Kidney (tissue), 14 donors: ENCODE data around the gene PLD1. TPM values are rescaled to one million over a fixed set of nuclear protein-coding genes. Genes with fewer than 3 reads are reported as not detected.

Source experiments
- DNase-seq, 5 donors: peaks; one replicate each; pipeline ENCODE4 v3.0.0-alpha.2; 2013 to 2020
- FAIRE-seq: peaks from 2 replicates; lab custom pipeline; 2012; peaks lifted over from hg19 to GRCh38; lab: Jason Lieb, UNC
- H3K27ac ChIP-seq, 2 donors: one replicate each; pipeline ENCODE4 v1.7.0; 2013; ENCODE audit warnings: low read depth in 2 of 2, low read length in 2 of 2, inconsistent platforms in 1 of 2
- H3K27me3 ChIP-seq: one replicate; pipeline ENCODE4 v1.7.1; 2013; ENCODE audit warnings: low read length, inconsistent platforms; ENCODE audit not compliant: control insufficient read depth, insufficient read depth
- H3K36me3 ChIP-seq, 3 donors: one replicate each; pipeline versions ENCODE4 v1.7.0 to v1.7.1; 2013; ENCODE audit warnings: low read length in 3 of 3, control low read depth in 1 of 3, inconsistent platforms in 1 of 3; ENCODE audit not compliant: insufficient read depth in 3 of 3, control insufficient read depth in 2 of 3
- H3K4me1 ChIP-seq, 3 donors: one replicate each; pipeline versions ENCODE4 v1.7.0 to v1.7.1; 2013; ENCODE audit warnings: low read length in 3 of 3, inconsistent platforms in 1 of 3, low read depth in 1 of 3; ENCODE audit not compliant: control insufficient read depth in 2 of 3, insufficient read depth in 2 of 3
- H3K4me3 ChIP-seq, 3 donors: one replicate each; pipeline versions ENCODE4 v1.7.0 to v1.8.1; 2013; ENCODE audit warnings: low read length in 3 of 3, control low read depth in 1 of 3, inconsistent platforms in 1 of 3
- H3K9ac ChIP-seq, 3 donors: one replicate each; pipeline versions ENCODE4 v1.7.0 to v1.7.1; 2013; ENCODE audit warnings: low read length in 3 of 3, control low read depth in 1 of 3, inconsistent platforms in 1 of 3
- H3K9me3 ChIP-seq, 3 donors: one replicate each; pipeline versions ENCODE4 v1.7.0 to v1.7.1; 2013; ENCODE audit warnings: low read length in 3 of 3, control low read depth in 1 of 3, inconsistent platforms in 1 of 3; ENCODE audit not compliant: control insufficient read depth in 2 of 3, insufficient read depth in 1 of 3
- intact Hi-C: fragments of 100-400 bp; cut with DNase I; formaldehyde crosslinking; loops from one replicate; pipeline ENCODE4 v1.11.1; 2022
- polyA plus RNA-seq: library from polyadenylated mRNA; stranded (reverse); fragments of 350-450 nt; fragmentation: Illumina TruSeq; extraction: RNeasy Lipid Tissue Mini Kit (QIAGEN cat#74804); gene quantifications from one replicate; pipeline ENCODE4 v1.2.3, GENCODE V29; 2014; ENCODE audit warnings: low read depth, low replicate concordance; ENCODE audit not compliant: insufficient read depth
- total RNA-seq: library from RNA; stranded (reverse); fragmentation: NEBNext Ultra II Directional; extraction: Animal tissue kit (Norgen Biotek cat#: 25700); gene quantifications from one replicate; pipeline ENCODE4 v1.2.1, GENCODE V29; 2021
- TF ChIP-seq, protein P1 (sequence below): IDR thresholded peaks from 3 replicates; pipeline ENCODE4 v1.5.1; 2012; ENCODE audit warnings: mild to moderate bottlenecking, moderate library complexity, borderline replicate concordance; ENCODE audit not compliant: insufficient read depth; ENCODE audit errors: extremely low read depth
- donor health status: control.
- donor health status: control.
- donor health status: control.
- donor health status: control.
- donor health status: control.
- donor health status: DM: yes; HTN: yes; CAD: no.
- donor health status: Normal renal cell carcinoma (clear cell type).

The PLD1 gene
- total and polyA plus RNA-seq, 2 donors from 2014 or later = 11.2 to 24.3 TPM

DNA sequence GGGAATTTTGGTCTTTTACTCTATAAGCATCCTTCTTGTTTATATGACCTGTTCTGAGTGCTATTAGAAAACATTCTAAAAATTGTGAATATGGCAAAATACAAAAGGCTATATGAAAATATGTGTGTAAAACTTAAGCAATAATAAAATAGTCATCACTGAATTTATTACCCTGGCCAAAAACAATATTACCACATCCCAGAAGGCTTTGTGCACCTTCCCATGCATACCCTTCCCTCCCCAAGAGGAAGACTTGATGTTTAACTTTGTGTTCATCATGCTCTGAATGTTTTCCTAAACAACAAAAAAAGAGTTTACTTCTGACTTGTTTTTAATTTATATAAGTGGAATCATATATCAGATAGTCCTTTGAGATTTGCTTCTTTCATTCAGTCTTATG, 195.0 kb downstream of the PLD1 start:
- Histone ChIP-seq H3K9me3 (no peaks in the 10 kb centered on the region), H3K9ac (no peak overlapping the region), H3K4me3 (no peak overlapping the region), H3K27me3 (no peaks in the 10 kb centered on the region), H3K4me1 (peaks cover 3 to 18% (median 5%) of the 10 kb centered on the region in 3 donors), H3K36me3 (peaks cover 0 to 7% (median 0%) of the 10 kb centered on the region in 3 donors), H3K27ac (no peak overlapping the region)
- TF ChIP-seq, protein P1, sequence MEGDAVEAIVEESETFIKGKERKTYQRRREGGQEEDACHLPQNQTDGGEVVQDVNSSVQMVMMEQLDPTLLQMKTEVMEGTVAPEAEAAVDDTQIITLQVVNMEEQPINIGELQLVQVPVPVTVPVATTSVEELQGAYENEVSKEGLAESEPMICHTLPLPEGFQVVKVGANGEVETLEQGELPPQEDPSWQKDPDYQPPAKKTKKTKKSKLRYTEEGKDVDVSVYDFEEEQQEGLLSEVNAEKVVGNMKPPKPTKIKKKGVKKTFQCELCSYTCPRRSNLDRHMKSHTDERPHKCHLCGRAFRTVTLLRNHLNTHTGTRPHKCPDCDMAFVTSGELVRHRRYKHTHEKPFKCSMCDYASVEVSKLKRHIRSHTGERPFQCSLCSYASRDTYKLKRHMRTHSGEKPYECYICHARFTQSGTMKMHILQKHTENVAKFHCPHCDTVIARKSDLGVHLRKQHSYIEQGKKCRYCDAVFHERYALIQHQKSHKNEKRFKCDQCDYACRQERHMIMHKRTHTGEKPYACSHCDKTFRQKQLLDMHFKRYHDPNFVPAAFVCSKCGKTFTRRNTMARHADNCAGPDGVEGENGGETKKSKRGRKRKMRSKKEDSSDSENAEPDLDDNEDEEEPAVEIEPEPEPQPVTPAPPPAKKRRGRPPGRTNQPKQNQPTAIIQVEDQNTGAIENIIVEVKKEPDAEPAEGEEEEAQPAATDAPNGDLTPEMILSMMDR = no peak
- intact Hi-C loops = no loop called here
- FAIRE-seq (no peak), DNase-seq (no peak)

DNA sequence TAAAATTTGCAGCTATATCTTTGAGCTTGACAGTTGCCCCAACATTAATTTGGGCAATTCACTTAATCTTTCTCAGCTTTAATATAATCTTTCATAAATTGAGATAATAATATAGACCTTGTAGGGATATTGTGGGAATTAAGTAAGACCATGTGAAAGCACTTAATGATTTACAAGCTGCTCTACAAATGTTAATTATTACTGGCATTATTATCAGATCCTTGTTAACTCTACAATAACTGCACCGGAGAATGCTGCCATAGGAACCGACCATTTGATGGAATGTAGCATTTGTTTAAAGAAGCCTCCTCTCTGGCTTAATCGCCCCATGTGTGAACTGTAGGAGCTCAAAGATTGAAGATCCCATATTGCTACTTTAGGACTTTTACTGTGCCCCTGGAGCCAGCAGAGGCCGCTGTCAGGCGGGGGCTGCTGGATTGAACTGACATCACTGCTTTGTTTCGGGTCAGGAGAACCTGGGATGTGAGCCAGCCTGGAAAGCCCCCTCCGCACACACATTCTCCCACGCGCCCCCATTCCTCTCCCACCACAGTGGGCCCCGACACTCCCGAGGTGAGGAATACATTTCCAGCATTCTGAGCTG, 195.9 kb downstream of the PLD1 start:
- peak overlapping the region in 1 of 2 donors; percentile 51 for H3K27ac ChIP-seq
- TF ChIP-seq, protein P1 = peak; percentile 43
- H3K9me3 ChIP-seq = no peaks in the 10 kb centered on the region
- no peaks in the 10 kb centered on the region for H3K27me3 ChIP-seq
- DNase-seq = peak; percentile 63 to 78 (median 65)
- intact Hi-C loops = no loop called here
- H3K36me3 ChIP-seq = peaks cover 0 to 6% (median 0%) of the 10 kb centered on the region in 3 donors
- H3K4me1 ChIP-seq = peaks cover 3 to 18% (median 5%) of the 10 kb centered on the region in 3 donors
- H3K4me3 ChIP-seq = peak overlapping the region in 1 of 3 donors; percentile 11
- no peak for FAIRE-seq
- no peak overlapping the region for H3K9ac ChIP-seq

DNA sequence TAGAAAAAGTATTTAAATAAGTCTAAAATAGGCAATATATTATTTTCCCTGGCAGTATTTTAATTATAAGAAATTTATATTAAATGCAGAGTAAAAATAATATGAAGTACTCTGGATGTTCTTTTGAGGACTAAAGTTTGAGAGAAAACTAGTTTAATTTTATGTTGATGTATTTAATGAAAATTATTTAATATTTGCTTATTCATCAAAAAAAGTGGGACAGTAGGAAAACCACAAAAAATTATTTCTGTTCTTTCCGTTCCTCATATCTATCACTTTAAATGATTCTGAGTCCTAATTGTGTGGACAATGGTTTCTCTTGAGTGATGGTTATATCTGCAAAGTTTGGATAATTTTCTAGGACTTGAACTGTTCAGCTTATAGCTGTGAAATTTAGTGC, 202.8 kb downstream of the PLD1 start:
- Histone ChIP-seq H3K36me3 (peaks cover 0 to 4% (median 0%) of the 10 kb centered on the region in 3 donors), H3K4me3 (no peak overlapping the region), H3K9ac (no peak overlapping the region), H3K27me3 (no peaks in the 10 kb centered on the region), H3K27ac (no peak overlapping the region), H3K9me3 (no peaks in the 10 kb centered on the region), H3K4me1 (peaks cover 0 to 4% (median 0%) of the 10 kb centered on the region in 3 donors)
- FAIRE-seq (peak; percentile 11), DNase-seq (no peak)
- TF ChIP-seq, protein P1 = no peak
- intact Hi-C loops = no loop called here
